Adipose tissue (tissue), 3 donors: ENCODE data around the gene AMBN. TPM values are rescaled to one million over a fixed set of nuclear protein-coding genes. Genes with fewer than 3 reads are reported as not detected.
"Not testable (repeated sequence)": the region's sequence is repeated elsewhere in the genome, so short reads cannot be mapped to it uniquely, and the experiment has no call there.

Experiments used
- H3K27ac ChIP-seq: one replicate; pipeline ENCODE4 v1.5.1; 2013; ENCODE audit warnings: low read depth, low read length
- WGBS, 3 donors: extraction: QIAGEN DNeasy Blood & Tissue Kit; methylation state at CpG; one replicate each; pipeline ENCODE4 v1.1.7; 2013; 5-methylcytosine and 5-hydroxymethylcytosine counted together
- polyA plus RNA-seq, 3 donors: library from polyadenylated mRNA; stranded (reverse); fragments of 200-250 nt; gene quantifications; one replicate each; pipeline ENCODE4 v1.2.3, GENCODE V29; 2013
- donor health status: healthy with polysubstance abuse.
- donor health status: Bipolar disorder and iron deficiency.
- donor health status: healthy.

AMBN gene
- polyA plus RNA-seq, 3 donors, result 0.12 TPM; not detected in 2

GRCh38 chr4:70603856-70604255 is 11.8 kb downstream of the AMBN start:
- H3K27ac ChIP-seq, result no peak overlapping the region
- 33 to 49% (median 40%) methylated on average over 3 of the region's 3 CpGs for WGBS, 3 donors

DNA sequence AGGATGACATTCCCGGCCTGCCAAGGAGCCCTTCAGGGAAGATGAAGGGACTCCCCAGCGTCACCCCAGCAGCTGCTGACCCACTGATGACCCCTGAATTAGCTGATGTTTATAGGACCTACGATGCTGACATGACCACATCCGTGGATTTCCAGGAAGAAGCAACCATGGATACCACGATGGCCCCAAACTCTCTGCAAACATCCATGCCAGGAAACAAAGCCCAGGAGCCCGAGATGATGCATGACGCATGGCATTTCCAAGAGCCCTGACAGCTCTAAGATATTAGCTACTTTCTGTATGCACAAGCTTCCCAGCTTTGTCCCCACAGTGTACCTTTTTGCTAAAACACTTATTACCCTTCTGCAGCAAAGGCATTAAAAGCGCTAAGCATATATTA is 14.4 kb downstream of the AMBN start:
- WGBS, 3 donors, result 72 to 83% (median 77%) methylated on average over 8 of the region's 8 CpGs

GRCh38 chr4:70607334-70607853 is 15.3 kb downstream of the AMBN start:
- WGBS, 3 donors, result 85 to 91% (median 91%) methylated on average over 3 of the region's 3 CpGs
- H3K27ac ChIP-seq, result no peak overlapping the region

More for the DNA sequence above, 14.4 kb downstream of the AMBN start:
- no peak overlapping the region for H3K27ac ChIP-seq

GRCh38 chr4:70608324-70608723 is 16.3 kb downstream of the AMBN start:
- 64 to 76% (median 75%) methylated on average over 2 of the region's 2 CpGs for WGBS, 3 donors
- H3K27ac ChIP-seq, result no peak overlapping the region

GRCh38 chr4:70613306-70614183 is 21.5 kb downstream of the AMBN start:
- WGBS, 3 donors, result 19 to 20% (median 20%) methylated on average over 9 of the region's 9 CpGs
- H3K27ac ChIP-seq, result no peak overlapping the region

DNA sequence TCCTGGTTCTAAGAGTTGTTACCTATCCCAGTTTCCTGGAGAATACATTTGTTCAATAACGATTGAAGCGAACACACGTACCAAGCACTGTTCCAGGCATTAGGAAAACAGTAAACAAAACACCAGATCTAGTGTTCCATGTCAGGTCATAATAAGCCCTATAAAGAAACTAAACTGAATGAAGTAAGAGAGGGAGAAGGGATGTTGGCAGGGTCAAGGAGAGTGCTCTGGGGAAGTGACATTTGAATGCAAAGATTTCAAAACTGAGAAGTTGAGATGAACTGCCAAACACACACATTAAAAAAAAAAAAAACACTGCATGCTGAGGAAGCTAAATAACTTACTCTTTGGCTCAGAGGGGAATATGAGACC is 22.1 kb downstream of the AMBN start:
- no peak overlapping the region for H3K27ac ChIP-seq
- WGBS, 3 donors, result 53 to 76% (median 59%) methylated on average over 3 of the region's 3 CpGs

DNA sequence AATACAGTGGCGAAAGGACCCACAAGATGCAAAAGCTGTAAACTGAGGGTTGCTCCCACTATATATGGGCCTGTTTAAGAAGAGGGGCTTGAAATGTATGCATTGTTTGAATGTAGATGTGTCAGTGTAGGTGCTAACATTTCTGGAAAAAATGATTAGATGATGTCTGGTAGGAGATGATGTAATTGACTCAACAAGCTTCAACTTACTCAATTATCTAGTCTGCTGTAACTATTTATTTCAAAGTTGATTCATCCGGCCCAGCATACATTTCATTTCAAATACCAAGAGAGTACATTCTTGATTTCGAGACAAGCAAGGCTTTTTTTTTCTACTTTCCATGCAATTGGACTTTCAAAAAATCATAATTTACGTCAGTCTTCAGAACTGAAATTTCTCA is 27.2 kb downstream of the AMBN start:
- WGBS, 3 donors, result 86 to 90% (median 90%) methylated on average over 4 of the region's 4 CpGs

DNA sequence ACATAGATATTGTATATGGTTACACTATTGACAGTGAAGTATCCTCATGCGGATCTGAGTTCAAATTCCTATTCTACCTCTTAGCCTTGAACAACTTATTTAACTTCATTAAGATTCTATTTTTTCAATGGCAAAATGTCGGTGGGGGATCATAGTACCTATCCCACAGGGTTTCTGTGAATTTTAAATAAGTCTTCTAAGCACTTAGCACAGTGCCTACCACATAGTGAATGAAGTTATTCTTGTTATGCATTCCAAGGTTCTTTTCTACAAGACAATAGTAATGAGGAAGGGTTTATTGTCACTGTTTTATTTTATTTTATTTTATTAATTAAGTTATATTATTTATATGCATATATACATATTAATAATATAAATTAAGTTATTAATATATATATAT is 27.7 kb downstream of the AMBN start:
- WGBS, 3 donors, result 91 to 97% (median 92%) methylated on average over 2 of the region's 2 CpGs
- H3K27ac ChIP-seq, result no peak overlapping the region

More for the DNA sequence above, 27.2 kb downstream of the AMBN start:
- no peak overlapping the region for H3K27ac ChIP-seq

DNA sequence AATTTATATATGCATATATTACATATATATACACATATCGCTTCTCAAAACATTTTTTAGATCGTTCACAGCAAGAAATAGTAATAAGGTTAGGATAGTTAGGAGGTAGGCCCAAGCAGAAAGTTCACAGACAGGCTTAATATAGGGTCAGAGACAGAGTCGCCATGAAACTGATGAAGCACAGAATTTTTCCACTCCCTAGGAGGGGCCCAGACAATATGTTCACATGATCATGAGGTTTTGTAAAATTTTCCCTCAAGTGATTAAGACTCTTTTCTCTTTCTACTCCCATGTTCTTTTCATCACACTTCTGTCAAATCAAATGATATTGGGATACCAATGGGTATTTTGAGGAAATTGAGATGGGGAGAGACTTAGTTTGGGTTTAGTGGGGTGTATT is 31.3 kb downstream of the AMBN start:
- no peak overlapping the region for H3K27ac ChIP-seq
- 95 to 97% (median 96%) methylated on average over 3 of the region's 3 CpGs for WGBS, 3 donors

- no peak overlapping the region for H3K27ac ChIP-seq
- whole genome bisulfite sequencing, 3 donors, result 23 to 78% (median 53%) methylated on average over 1 of the region's 1 CpG
Observed at GRCh38 chr4:70624226-70624793, 32.3 kb downstream of the AMBN start.

DNA sequence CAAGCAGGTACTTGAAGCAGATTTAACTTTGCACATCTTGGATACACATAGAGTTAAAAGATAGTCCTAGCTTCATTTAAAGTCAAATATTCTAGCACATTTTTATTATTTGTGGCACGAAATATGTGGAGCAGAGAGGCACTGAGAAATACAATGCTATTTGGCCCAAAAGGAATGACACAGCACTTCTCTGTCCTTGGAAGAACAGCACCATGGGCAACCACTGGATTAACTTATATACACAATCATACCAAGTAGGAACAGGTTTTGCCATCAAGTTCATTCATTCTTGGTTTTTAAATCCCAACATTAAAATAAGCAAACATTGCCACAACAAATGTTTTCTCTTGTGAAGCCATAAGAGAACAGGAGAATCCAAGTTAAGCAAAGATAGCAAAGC is 35.6 kb downstream of the AMBN start:
- H3K27ac ChIP-seq, result no peak overlapping the region
- WGBS, 3 donors, result 79 to 88% (median 83%) methylated on average over 1 of the region's 1 CpG

GRCh38 chr4:70628444-70628843 is 36.4 kb downstream of the AMBN start, which contains the start of gene ENAM:
Gene ENAM (plus strand): TSS chr4:70628744. CDS start chr4:70629501, 757 bp downstream.
- WGBS, 3 donors, result 85 to 92% (median 89%) methylated on average over 2 of the region's 2 CpGs
- no peak within 1 kb of the TSS for H3K27ac ChIP-seq

GRCh38 chr4:70629469-70630090 is 37.5 kb downstream of the AMBN start:
- no peak overlapping the region for H3K27ac ChIP-seq
- 88 to 95% (median 93%) methylated on average over 1 of the region's 1 CpG for WGBS, 3 donors

DNA sequence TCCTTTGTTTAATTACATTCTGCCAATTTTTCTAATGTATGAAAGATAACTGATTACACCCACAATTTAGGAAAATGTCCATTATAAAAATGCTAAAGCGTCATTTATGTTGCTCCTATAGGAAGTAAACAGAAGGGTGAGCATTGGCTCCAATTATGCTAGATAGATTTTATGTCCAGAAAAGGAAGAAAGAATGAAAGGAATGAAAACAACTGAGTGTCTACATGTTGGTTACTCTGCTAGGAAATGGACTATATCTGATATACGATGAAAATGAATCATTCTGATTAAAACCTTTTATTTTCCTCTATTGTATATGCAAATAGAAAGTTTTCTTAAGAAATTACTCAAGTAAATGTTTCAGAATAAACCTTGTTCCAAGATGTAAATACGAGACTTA is 38.1 kb downstream of the AMBN start:
- 81 to 84% (median 81%) methylated on average over 3 of the region's 3 CpGs for WGBS, 3 donors
- no peak overlapping the region for H3K27ac ChIP-seq

DNA sequence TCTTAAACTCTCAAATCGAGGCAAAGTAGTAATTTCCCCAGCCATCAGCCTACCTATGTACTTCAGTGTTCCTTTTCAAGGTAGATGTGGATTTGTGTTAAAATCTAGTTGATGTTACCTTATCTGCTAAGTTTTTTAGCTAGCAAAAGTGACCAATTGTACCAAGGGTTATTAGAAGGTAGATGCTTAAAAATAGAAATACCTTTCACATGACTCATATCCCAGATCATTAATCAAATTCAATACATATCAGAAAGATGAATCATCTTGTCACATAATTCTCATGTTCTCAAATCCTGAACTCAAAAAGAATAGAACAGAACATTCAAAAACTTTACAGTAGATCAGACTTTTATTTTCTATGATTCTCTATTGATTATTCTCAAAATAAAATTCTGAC is 40.0 kb downstream of the AMBN start:
- no peak overlapping the region for H3K27ac ChIP-seq
- 73 to 82% (median 80%) methylated on average over 1 of the region's 1 CpG for WGBS, 3 donors

DNA sequence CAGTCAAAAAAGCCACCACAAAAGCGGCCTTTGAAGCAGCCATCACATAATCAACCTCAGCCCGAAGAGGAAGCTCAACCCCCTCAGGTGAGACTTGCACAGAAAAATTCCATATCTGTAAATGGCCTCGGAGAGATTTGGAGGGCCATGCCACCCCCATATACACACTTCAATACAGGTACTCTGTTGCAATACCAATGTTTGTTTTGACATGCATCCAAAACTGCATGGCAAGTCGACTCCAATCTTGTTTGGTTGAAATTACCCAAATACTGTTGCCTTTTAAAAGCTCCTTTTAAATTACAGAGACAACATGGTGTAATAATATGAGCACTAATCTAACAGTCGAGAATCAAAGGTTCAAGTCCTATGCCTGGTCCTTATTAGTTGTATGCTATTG is 42.4 kb downstream of the AMBN start:
- H3K27ac ChIP-seq, result no peak overlapping the region
- 61 to 88% (median 84%) methylated on average over 5 of the region's 5 CpGs for WGBS, 3 donors

- H3K27ac ChIP-seq, result no peak overlapping the region
- WGBS, 3 donors, result 25 to 44% (median 41%) methylated on average over 8 of the region's 8 CpGs
Observed at GRCh38 chr4:70637239-70637913, 45.3 kb downstream of the AMBN start.

- H3K27ac ChIP-seq, result no peak overlapping the region
- 76 to 94% (median 88%) methylated on average over 2 of the region's 2 CpGs for WGBS, 3 donors
Observed at GRCh38 chr4:70640192-70640591, 48.1 kb downstream of the AMBN start.

GRCh38 chr4:70650741-70651140 is 58.7 kb downstream of the AMBN start:
- WGBS, 3 donors, result 82 to 83% (median 82%) methylated on average over 4 of the region's 4 CpGs

More at GRCh38 chr4:70650741-70651140, 58.7 kb downstream of the AMBN start:
- H3K27ac ChIP-seq, result not testable (repeated sequence)
